ENCODE results near the gene FBXL22. TPM values are rescaled to one million over a fixed set of nuclear protein-coding genes. Genes with fewer than 3 reads are reported as not detected.
A peak's percentile ranks its signal among the peaks of the same experiment; 100 is the strongest.

The FBXL22 gene
- total RNA-seq, 4 donors from 2014 or later, result 3.0 to 28.1 (median 7.8) TPM

DNA sequence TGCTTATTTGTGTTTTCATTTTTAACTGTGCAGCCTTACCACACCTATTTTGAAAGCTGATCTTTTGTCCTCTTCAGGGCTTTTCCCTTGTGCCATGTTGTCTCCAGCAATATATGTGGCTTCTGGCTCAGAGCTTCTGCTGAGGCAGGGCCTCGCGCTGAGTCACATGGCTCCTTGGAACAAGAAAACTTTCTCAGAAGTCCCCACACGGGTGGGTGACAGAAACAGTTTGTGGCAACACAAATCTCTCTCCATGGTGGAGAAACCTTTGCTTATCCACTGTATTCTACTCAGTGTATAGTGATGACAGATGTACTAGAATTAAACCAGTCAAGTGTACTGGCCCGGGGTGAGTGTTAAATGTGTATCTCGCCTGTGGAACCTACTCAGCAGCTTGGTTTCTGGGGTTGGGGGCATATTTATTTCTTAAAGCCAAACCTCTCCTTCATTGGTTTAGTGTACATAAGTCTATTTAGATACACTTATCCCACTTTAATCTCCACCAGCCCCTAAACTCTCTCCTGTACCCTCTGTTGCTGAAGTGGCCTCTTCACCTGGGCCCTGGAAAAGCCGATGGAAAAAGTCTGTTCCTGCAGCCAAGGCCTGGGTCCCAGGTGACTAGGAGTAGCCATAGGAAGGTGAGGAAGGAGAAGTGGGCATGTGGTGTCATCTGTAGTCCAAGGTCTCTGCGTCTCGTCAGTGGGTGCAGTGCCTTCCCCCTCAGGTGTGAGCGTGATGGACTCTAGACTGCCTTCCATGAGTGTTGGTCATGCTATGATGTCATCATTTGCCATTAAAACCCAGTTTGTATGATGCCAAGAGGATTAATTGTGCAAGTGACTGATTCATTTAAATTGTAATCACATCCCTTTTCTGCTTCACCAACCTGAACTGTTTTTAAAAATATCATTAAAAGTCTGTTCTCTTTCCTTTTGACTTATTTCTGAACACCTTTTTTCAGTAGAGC lies 3.2 kb upstream of the FBXL22 start:
- in situ Hi-C loops (cut with MboI; ENCODE audit: low pct_ligation_motif_present in 1 of 4, low pct_unique_long_range_greater_than_20kb in 1 of 4, low sequenced_read_pairs in 3 of 4) (loop anchor here in 2 of 4 donors (5.0 to 25.0 kb wide), 3 partner anchors 127 to 307 kb away; partner anchors contain the start of gene APH1B (in 1 of the 2)), intact Hi-C loops (cut with DNase I; ENCODE audit: low total_unique reads) (no loop called here)
- Histone ChIP-seq H3K9me3 (no peaks in the 10 kb centered on the region), H3K4me1 (peaks cover 10 to 42% (median 36%) of the 10 kb centered on the region in 4 donors), H3K27me3 (no peaks in the 10 kb centered on the region), H3K4me3 (no peak overlapping the region), H3K36me3 (peaks cover 0 to 30% (median 11%) of the 10 kb centered on the region in 4 donors), H3K27ac (peak overlapping the region in 3 of 4 donors; percentile 91 to 97 (median 96))
- TF ChIP-seq EP300 (IDR thresholded peaks at IDR 0.05; ENCODE audit: low read depth), result no peak
- TF ChIP-seq, protein P1, sequence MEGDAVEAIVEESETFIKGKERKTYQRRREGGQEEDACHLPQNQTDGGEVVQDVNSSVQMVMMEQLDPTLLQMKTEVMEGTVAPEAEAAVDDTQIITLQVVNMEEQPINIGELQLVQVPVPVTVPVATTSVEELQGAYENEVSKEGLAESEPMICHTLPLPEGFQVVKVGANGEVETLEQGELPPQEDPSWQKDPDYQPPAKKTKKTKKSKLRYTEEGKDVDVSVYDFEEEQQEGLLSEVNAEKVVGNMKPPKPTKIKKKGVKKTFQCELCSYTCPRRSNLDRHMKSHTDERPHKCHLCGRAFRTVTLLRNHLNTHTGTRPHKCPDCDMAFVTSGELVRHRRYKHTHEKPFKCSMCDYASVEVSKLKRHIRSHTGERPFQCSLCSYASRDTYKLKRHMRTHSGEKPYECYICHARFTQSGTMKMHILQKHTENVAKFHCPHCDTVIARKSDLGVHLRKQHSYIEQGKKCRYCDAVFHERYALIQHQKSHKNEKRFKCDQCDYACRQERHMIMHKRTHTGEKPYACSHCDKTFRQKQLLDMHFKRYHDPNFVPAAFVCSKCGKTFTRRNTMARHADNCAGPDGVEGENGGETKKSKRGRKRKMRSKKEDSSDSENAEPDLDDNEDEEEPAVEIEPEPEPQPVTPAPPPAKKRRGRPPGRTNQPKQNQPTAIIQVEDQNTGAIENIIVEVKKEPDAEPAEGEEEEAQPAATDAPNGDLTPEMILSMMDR (IDR thresholded peaks at IDR 0.05), result no peak
- TF ChIP-seq POLR2A (IDR thresholded peaks at IDR 0.05), result no peak
- TF ChIP-seq POLR2AphosphoS5 (IDR thresholded peaks at IDR 0.05), result no peak
- 58 to 92% methylated on average over 4 to 9 of the region's 9 CpGs for WGBS, 2 donors (ENCODE audit: low coverage in 1 of 2)
- DNase-seq, result no peak

- in situ Hi-C loops (cut with MboI; ENCODE audit: low pct_ligation_motif_present in 1 of 4, low pct_unique_long_range_greater_than_20kb in 1 of 4, low sequenced_read_pairs in 3 of 4), result loop anchor here in 1 of 4 donors (10.0 to 25.0 kb wide), 2 partner anchors 130 to 308 kb away; partner anchors contain the start of gene APH1B
- peaks cover 0 to 19% (median 6%) of the 10 kb centered on the region in 4 donors for H3K36me3 ChIP-seq
- WGBS, 2 donors (ENCODE audit: low coverage in 1 of 2), result 73% methylated on average over 3 of the region's 3 CpGs; no CpG with 5 or more reads in 1 of the 2 donors
Observed at GRCh38 chr15:63595065-63595464, 2.1 kb upstream of the FBXL22 start.

DNA sequence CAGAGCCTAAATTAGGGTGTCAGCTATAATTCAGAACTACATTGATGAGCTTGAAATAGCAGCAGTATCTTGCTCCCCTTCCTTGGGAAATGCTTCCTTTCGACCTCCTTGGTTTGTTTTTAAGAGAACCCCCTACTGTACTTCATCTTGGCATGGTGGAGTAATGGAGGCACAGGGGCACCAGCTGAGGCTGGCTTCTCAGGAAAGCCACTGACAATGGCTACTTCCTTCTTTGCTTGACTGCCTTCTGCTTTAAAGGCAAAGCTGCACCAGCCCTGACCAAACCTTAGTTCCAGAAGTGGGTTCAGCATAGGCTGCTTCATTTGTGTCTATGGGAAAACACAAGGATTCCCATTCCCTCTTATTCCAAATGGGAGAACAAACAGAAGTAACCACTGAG lies 1.5 kb upstream of the FBXL22 start:
- H3K36me3 ChIP-seq, result peaks cover 0 to 13% (median 3%) of the 10 kb centered on the region in 4 donors
- peak overlapping the region; percentile 90 to 97 (median 94) for H3K27ac ChIP-seq
- in situ Hi-C loops (cut with MboI; ENCODE audit: low pct_ligation_motif_present in 1 of 4, low pct_unique_long_range_greater_than_20kb in 1 of 4, low sequenced_read_pairs in 3 of 4) (loop anchor here in 1 of 4 donors (10.0 to 25.0 kb wide), 2 partner anchors 131 to 308 kb away; partner anchors contain the start of gene APH1B), intact Hi-C loops (cut with DNase I; ENCODE audit: low total_unique reads) (no loop called here)
- no peak overlapping the region for H3K4me3 ChIP-seq
- no peak for TF ChIP-seq POLR2A (IDR thresholded peaks at IDR 0.05)
- no peak for TF ChIP-seq POLR2AphosphoS5 (IDR thresholded peaks at IDR 0.05)
- TF ChIP-seq, protein P1 (IDR thresholded peaks at IDR 0.05), result no peak
- TF ChIP-seq EP300 (IDR thresholded peaks at IDR 0.05; ENCODE audit: low read depth), result no peak
- WGBS, 2 donors (ENCODE audit: low coverage in 1 of 2), result 75% methylated on average over 1 of the region's 1 CpG; no CpG with 5 or more reads in 1 of the 2 donors
- H3K27me3 ChIP-seq, result no peaks in the 10 kb centered on the region
- H3K4me1 ChIP-seq, result peaks cover 13 to 56% (median 52%) of the 10 kb centered on the region in 4 donors
- no peaks in the 10 kb centered on the region for H3K9me3 ChIP-seq
- no peak for DNase-seq

More at GRCh38 chr15:63595065-63595464, 2.1 kb upstream of the FBXL22 start:
- no peaks in the 10 kb centered on the region for H3K9me3 ChIP-seq
- intact Hi-C loops (cut with DNase I; ENCODE audit: low total_unique reads), result no loop called here
- no peak for DNase-seq
- no peaks in the 10 kb centered on the region for H3K27me3 ChIP-seq
- no peak for TF ChIP-seq POLR2A (IDR thresholded peaks at IDR 0.05)
- peak in 1 of 3 donors; percentile 9 for TF ChIP-seq POLR2AphosphoS5 (IDR thresholded peaks at IDR 0.05)
- H3K4me1 ChIP-seq, result peaks cover 13 to 53% (median 47%) of the 10 kb centered on the region in 4 donors
- peak overlapping the region; percentile 90 to 97 (median 94) for H3K27ac ChIP-seq
- no peak overlapping the region for H3K4me3 ChIP-seq

DNA sequence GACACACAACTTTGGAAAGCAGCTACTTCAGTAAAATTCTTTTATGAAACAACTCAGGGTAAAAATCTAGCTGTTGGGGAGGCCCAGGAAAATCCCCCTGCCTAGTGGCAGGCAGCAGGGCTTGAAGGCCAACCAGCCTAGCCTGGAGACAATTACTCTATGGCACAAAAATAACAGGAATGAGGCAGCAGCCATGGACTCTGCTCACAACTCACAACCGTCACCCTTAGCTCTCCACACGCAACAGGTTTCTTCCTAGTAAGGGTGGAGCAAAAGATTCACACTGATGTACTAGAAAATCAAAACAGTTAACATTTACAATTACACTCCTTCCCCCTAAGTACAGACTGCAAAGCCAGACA lies 530 bp upstream of the FBXL22 start:
- Histone ChIP-seq H3K4me1 (peaks cover 13 to 62% (median 54%) of the 10 kb centered on the region in 4 donors), H3K36me3 (peaks cover 0 to 4% (median 0%) of the 10 kb centered on the region in 4 donors), H3K9me3 (no peaks in the 10 kb centered on the region), H3K27ac (peak overlapping the region; percentile 90 to 97 (median 94)), H3K27me3 (no peaks in the 10 kb centered on the region), H3K4me3 (no peak overlapping the region)
- TF ChIP-seq EP300 (IDR thresholded peaks at IDR 0.05; ENCODE audit: low read depth) (no peak), POLR2A (IDR thresholded peaks at IDR 0.05) (peak; percentile 3), POLR2AphosphoS5 (IDR thresholded peaks at IDR 0.05) (peak in 1 of 3 donors; percentile 6)
- TF ChIP-seq, protein P1 (IDR thresholded peaks at IDR 0.05), result peak in 1 of 5 experiments; percentile 11
- intact Hi-C loops (cut with DNase I; ENCODE audit: low total_unique reads) (no loop called here), in situ Hi-C loops (cut with MboI; ENCODE audit: low pct_ligation_motif_present in 1 of 4, low pct_unique_long_range_greater_than_20kb in 1 of 4, low sequenced_read_pairs in 3 of 4) (loop anchor here in 1 of 4 donors (10.0 to 25.0 kb wide), 2 partner anchors 132 to 309 kb away; partner anchors contain the start of gene APH1B)
- no peak for DNase-seq
- 41% methylated on average over 2 of the region's 2 CpGs; no CpG with 5 or more reads in 1 of the 2 donors for WGBS, 2 donors (ENCODE audit: low coverage in 1 of 2)

Data from transverse colon (tissue), 4 donors.